H1 (cell line): ENCODE results near the gene CS.

Experiments used
- CTCF ChIP-seq, 3 experiments: IDR thresholded peaks; 1 replicate in 2 of 3; 2 replicates in 1 of 3; pipeline versions ENCODE4 v1.5.1 to v1.6.1; 2011; ENCODE audit warnings: low read length in 3 of 3, mild to moderate bottlenecking in 3 of 3, inconsistent platforms in 2 of 3, low read depth in 1 of 3, moderate library complexity in 1 of 3; ENCODE audit not compliant: insufficient read depth in 1 of 3; ENCODE audit errors: control extremely low read depth in 1 of 3
- EGR1 ChIP-seq: IDR thresholded peaks from 2 replicates; pipeline ENCODE4 v1.6.1; 2011; ENCODE audit warnings: low read depth, low read length, borderline replicate concordance
- EP300 ChIP-seq, 2 experiments: IDR thresholded peaks; 1 replicate in 1 of 2; 2 replicates in 1 of 2; pipeline ENCODE4 v1.6.1; 2011 to 2012; ENCODE audit warnings: low read depth in 2 of 2, low read length in 2 of 2, mild to moderate bottlenecking in 2 of 2, borderline replicate concordance in 1 of 2, inconsistent platforms in 1 of 2, moderate library complexity in 1 of 2
- KDM5A ChIP-seq: fragments of 200-600 bp; IDR thresholded peaks from 2 replicates; pipeline ENCODE4 v1.7.1; 2012; ENCODE audit warnings: mild to moderate bottlenecking, low read length, inconsistent platforms, mixed read lengths
- MAFK ChIP-seq: IDR thresholded peaks from 2 replicates; pipeline ENCODE4 v1.6.1; 2012; ENCODE audit warnings: low read depth, mild to moderate bottlenecking, improper control_type of control experiment, low read length
- PHF8 ChIP-seq: fragments of 200-600 bp; sonication (generic); conservative IDR thresholded peaks from 2 replicates; pipeline ENCODE4 v1.7.1; 2012; ENCODE audit warnings: low read depth, mild to moderate bottlenecking, inconsistent platforms, low read length, moderate library complexity
- POLR2A ChIP-seq, 2 experiments: IDR thresholded peaks; 1 replicate in 1 of 2; 2 replicates in 1 of 2; pipeline ENCODE4 v1.6.1; 2011; ENCODE audit warnings: low read depth in 2 of 2, low read length in 2 of 2, mild to moderate bottlenecking in 2 of 2; ENCODE audit errors: control extremely low read depth in 1 of 2
- SIN3A ChIP-seq, 2 experiments: IDR thresholded peaks in 1 of 2; conservative IDR thresholded peaks in 1 of 2; 2 replicates each; pipeline ENCODE4 v1.6.1; 2011 to 2012; ENCODE audit warnings: low read length in 2 of 2, improper control_type of control experiment in 1 of 2, low read depth in 1 of 2, mild to moderate bottlenecking in 1 of 2
- SUZ12 ChIP-seq: fragments of 200-600 bp; sonication (generic); IDR thresholded peaks from 2 replicates; pipeline ENCODE4 v1.6.1; 2012; ENCODE audit warnings: mild to moderate bottlenecking, inconsistent platforms, low read length, moderate library complexity, mixed read lengths
- TAF1 ChIP-seq: IDR thresholded peaks from 2 replicates; pipeline ENCODE4 v1.6.1; 2011; ENCODE audit warnings: mild to moderate bottlenecking, low read depth, low read length
- YY1 ChIP-seq: IDR thresholded peaks from 2 replicates; pipeline ENCODE4 v1.6.1; 2011; ENCODE audit warnings: low read depth, mild to moderate bottlenecking, low read length
- TF ChIP-seq, protein P1 (sequence below): IDR thresholded peaks from 2 replicates; pipeline ENCODE4 v1.6.1; 2012; ENCODE audit warnings: inconsistent platforms

- TF ChIP-seq, protein P1, sequence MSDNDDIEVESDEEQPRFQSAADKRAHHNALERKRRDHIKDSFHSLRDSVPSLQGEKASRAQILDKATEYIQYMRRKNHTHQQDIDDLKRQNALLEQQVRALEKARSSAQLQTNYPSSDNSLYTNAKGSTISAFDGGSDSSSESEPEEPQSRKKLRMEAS: no peak
- TF ChIP-seq POLR2A (IDR thresholded peaks at IDR 0.05; ENCODE audit: control extremely low read depth in 1 of 2, low read depth in 2 of 2, low read length in 2 of 2) (no peak), EGR1 (no peak), YY1 (no peak), CTCF (IDR thresholded peaks at IDR 0.05; ENCODE audit: control extremely low read depth in 1 of 3, insufficient read depth in 1 of 3, low read depth in 1 of 3, low read length in 3 of 3) (no peak), SIN3A (conservative IDR thresholded peaks at IDR 0.05 in 1 of 2, IDR thresholded peaks at IDR 0.05 in 1 of 2; ENCODE audit: low read depth in 1 of 2, low read length in 2 of 2) (no peak), KDM5A (no peak), TAF1 (no peak), PHF8 (no peak), EP300 (IDR thresholded peaks at IDR 0.05; ENCODE audit: borderline replicate concordance in 1 of 2, low read depth in 2 of 2, low read length in 2 of 2) (no peak), SUZ12 (no peak), MAFK (no peak)
These were observed 3.8 kb downstream of the CS start for GRCh38 chr12:56296295-56296694.
